ENCODE data around the gene AP3B2. TPM values are rescaled to one million over a fixed set of nuclear protein-coding genes. Genes with fewer than 3 reads are reported as not detected.

The AP3B2 gene
- total RNA-seq, 1 experiment from 2014 or later: not detected

GRCh38 chr15:82697735-82698407, 11.8 kb downstream of the AP3B2 start:
- no peak for DNase-seq (ENCODE audit: low spot score)

GRCh38 chr15:82692171-82692570, 17.5 kb downstream of the AP3B2 start:
- DNase-seq (ENCODE audit: low spot score): no peak

DNA sequence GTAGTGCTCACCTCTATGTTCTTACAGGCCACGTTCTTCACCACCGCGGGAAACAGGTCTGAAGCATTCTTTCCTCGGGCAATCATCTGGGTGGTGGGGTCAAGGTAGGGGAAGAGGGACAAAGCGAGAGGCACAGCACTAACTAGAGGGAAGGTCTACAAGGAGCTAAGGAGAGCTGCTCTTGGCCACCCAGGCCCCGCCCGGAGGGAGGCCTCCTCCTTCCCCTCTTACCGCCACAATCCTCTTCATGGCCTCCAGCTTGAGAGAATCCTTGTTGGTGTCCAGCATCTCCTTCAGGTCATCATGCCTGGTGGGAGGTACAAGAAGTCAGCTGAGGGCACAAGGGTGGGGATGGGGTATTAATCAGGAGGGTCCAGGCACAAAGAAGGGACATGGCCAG, 20.5 kb downstream of the AP3B2 start:
- DNase-seq (ENCODE audit: low spot score): no peak

GRCh38 chr15:82688691-82689090, 21.0 kb downstream of the AP3B2 start:
- no peak for DNase-seq (ENCODE audit: low spot score)

DNA sequence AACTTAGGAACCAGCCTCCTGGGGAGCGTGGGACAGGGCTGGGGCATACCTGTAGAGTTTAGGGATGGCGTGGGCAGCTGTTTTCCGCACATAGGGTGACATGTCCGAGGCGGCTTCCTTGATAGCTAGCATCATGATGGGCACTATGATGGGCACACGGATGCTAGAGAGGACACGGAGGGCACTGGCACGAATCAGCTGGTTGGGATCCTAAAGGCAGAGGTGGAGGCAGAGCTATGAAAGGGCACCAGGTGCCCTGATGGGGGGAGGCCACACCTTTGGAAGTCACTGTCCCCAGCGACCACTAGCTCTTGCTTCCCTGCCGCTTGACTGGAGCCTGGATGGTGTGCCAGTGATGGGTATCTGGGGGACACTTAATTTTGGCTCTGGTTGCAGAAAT, 28.3 kb downstream of the AP3B2 start:
- DNase-seq (ENCODE audit: low spot score): no peak

DNA sequence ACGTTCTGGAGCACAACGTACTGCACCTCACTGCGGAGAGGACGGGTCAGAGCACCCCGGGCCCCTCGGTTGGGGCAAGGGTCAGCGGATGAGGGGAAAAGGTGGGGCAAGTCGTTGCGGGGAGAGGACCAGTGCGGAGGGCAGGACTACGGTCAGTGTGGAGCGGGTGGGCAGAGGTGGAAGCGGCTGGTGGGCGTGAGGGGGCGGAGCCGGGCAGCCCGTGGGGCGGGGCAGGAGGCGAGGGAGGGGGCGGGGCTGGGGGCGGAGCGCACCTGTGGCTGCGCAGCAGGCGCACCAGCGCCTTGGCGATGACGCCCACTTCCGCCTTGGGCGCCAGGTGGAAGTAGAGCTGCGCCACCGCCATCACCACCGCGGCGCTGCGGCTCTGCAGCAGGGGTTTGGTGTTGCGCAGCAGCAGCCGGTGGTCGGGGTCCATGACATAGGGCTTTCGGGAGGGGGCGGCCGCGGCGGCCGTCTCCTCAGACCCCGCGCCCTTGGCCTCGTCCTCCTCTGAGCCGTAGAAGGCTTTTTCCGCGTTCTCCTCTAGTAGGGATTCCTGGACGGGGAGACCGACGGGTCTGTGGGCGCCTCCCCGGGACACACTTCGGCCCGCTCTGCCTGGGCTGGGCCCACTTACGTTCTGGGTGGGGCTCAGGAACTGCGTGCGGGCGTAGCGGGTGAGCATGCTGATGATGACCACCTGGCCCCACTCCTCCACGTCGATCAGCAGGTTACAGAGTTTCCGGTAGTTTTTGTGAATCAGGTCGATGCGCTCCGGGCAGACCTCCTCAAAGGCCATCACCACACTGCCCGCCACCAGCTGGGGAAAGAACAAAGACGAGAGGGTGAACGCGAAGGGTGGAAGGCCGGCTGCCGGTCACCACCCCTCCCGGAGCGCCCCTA, 29.2 kb downstream of the AP3B2 start:
- DNase-seq (ENCODE audit: low spot score): no peak

DNA sequence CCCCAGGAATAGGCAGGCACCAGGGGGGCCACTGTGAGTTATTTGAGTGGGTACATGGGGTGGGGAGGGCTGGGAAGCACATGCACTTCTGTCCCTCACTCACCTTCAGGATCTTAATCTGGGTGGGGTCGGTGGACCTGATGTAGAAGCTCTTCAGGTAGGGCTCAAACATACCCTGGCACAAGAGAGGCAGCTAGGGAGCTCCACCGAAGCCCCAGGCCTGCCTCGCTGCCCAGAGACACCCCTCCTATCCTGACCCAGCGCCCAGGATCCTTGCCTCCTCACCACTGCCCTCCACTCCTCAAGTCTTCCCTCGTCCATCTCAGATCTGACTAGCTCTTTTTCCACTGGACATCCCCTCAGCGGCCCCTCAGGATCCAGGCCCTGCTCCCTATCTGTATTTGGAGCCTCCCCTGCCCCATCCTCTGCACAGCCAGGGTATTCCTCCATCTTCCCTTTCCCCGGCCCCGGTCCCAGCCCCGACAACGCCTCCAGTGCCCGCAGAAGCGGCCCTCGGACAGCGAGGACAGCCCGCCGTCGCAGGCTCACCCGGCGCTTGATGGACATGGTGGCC, 30.0 kb downstream of the AP3B2 start:
- DNase-seq (ENCODE audit: low spot score): no peak

DNA sequence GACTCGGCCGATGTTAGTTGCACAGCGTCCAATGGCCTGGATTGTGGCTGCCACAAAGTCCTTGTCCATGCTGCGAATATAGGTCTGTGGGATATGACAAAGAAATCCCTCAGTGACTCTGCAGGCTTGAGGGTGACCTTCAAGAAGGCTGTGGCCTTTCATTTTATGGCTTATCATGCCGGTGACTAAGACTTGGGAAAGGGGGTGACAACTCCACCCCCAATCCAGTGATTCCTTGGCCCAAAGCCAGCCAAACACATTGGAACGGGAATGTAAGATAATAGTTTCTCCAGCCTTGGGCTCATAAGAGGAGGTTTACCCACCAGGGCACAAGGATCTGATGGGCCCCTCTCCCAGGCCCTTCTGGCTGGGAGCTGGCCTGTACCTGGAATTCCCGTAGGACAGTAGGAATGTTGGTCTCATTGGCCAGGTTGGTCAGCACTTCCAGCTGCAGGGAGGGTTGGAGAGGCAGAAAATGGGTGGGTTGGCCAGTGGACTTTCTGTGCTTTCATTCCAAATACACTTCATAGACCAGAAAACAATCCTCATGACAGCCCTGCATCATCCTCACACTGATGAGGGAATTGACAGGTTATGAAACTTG, 31.9 kb downstream of the AP3B2 start:
- no peak for DNase-seq (ENCODE audit: low spot score)

DNA sequence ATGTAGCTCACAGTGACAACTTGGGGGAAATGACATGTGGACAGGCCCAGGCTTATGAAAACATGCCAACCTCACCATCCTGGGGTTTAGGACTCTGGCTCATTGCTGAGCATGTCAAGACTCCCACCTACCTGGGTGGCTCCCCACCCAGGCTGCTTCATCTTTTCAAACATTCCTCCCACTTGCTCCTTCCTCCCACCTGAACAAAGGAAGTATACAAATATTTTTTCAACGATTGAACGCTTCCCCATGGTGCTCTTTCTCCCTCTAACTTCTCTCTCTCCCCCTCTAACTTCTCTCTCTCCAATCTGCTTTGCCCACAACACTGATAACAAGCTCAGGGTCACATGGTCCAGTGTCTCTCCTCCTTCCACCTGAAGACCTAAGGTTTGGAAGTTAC, 34.8 kb downstream of the AP3B2 start:
- DNase-seq (ENCODE audit: low spot score): no peak

DNA sequence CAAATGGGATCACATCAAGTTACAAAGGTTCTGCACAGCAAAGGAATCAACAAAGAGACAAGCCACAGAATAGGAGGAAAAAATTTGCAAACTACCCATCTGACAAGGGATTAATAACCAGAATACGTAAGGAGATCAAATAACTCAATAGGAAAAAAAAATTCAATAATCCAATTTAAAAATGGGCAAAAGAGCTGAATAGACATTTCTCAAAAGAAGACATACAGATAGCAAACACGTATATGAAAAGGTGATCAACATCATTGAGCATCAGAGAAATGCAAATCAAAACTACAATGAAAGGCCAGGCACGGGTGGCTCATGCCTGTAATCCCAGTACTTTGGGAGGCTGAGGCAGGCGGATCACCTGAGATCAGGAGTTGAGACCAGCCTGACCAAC, 39.0 kb downstream of the AP3B2 start:
- DNase-seq (ENCODE audit: low spot score): no peak

- no peak for DNase-seq (ENCODE audit: low spot score)
Measured at GRCh38 chr15:82666606-82667005, 43.1 kb downstream of the AP3B2 start.

DNA sequence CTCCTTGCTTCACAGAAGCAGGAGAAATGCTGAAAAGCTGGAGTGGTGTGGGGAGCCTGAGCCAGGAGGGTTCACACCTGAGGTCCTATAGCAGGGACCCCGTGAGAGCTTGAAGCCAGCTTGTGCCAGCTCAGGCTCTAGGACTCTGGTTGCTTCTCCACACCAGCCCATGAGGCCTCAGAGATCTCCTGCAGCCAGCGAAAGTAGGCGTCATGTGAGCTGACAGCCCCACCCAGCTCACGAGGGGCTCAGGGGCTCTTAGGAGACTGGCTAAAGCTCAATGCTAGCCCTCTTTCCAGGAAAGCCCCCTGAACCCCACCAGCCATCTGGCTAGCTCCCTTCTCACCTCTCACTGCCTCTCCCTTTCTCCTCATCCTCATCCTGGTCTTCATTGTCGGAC, 45.7 kb downstream of the AP3B2 start:
- no peak for DNase-seq (ENCODE audit: low spot score)

- DNase-seq (ENCODE audit: low spot score): peak; percentile 66
Measured at GRCh38 chr15:82663186-82663600, 46.5 kb downstream of the AP3B2 start.

DNA sequence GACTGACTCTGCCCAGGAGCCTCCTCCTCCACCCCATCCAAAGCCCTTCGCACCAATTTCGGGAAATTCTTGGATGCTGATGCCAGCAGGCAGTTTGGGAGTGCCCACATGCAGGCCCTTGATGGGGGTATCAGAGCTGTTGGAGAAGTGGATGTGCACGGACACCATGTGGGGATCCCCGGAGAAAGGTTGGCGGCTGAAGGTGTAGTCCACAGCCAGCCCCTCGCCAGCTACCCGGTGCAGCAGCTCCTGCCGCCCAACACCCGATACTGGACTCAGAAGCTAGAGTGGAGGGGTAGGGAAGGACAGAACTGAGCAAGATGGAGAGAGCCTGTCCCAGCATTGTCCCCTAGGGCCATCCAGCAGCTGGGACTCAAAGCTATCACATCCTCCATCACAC, 47.0 kb downstream of the AP3B2 start:
- DNase-seq (ENCODE audit: low spot score): no peak

GRCh38 chr15:82660378-82660777, 49.3 kb downstream of the AP3B2 start:
- DNase-seq (ENCODE audit: low spot score): no peak

- no peak for DNase-seq (ENCODE audit: low spot score)
Measured at GRCh38 chr15:82656641-82657266, 52.9 kb downstream of the AP3B2 start.

DNA sequence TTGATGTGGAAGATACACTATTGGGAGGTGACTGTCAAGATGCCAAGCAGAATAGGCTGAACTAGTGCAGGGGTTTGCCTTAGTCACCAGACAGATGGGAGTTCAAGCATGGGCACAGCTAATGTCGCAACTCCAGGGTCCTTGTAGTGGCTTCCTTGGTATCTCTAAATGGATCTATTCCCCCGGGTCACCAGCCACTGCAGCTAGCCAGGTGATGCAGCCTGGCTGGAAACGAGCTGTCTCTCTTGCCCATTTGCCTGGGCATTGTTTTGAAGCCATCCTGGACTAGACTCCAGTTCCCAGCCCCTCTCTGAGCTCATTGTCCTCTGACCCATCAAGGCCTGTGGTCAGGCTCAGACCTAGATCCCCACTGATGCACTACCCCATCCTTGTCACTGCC, 54.1 kb downstream of the AP3B2 start:
- no peak for DNase-seq (ENCODE audit: low spot score)

DNA sequence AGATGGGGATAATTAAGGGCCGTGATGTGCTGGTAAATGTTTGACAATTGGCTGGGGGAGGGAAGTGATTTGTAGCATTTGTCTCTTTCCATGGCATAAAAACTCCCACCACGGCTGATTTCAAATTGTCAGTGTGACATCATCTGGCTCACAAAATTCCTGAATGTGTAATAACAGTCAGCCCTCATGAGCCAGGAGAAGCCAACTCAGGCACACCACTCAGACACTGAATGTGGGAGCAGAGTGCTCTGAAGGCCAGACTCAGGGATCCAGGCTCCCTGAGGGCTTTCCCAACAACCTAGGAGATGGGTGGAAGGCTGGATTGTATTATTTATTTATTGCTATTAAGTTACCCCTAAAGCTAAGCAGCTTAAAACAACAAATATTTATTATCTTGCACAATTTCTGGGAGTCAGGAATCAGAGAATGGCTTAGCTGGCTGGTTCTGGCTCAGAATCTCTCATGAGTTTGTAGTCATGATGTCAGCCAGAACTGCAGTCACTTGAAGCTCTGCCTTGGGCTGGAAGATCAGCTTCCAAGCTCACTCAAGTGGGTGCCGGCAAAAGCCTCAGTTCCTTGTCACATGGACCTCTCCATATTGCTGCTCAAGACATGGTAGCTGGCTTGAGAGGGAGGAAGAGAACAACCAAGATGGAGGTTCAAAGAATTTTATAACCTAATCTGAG, 56.0 kb downstream of the AP3B2 start:
- DNase-seq (ENCODE audit: low spot score): no peak

DNA sequence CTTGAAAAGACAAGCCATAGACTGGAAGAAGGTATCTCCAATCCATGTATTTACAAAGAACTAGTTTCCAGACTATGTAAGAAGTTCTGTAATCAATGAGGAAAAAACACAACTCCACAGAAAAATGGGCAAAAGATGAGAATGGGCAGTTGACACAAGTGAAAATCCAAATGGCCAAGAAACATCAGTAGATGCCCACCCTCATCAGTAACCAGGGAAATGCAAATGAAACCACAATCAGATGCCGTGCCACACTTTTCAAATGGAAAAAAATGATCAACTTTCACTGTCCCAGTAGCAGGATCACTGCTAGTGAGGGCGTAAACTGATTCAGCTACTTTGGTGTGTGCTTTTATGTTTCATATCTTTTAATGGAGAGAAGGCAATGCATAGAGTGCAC, 58.0 kb downstream of the AP3B2 start:
- no peak for DNase-seq (ENCODE audit: low spot score)

- no peak for DNase-seq (ENCODE audit: low spot score)
Measured at GRCh38 chr15:82650046-82650670, 59.5 kb downstream of the AP3B2 start.

Measured in HT-29 (cell line).